K562 (cell line): Measurements from ENCODE around the gene ERMP1. TPM values are rescaled to one million over a fixed set of nuclear protein-coding genes. Genes with fewer than 3 reads are reported as not detected.
A peak's percentile ranks its signal among the peaks of the same experiment; 100 is the strongest.

ENCODE experiments used
- ATAC-seq: fragments of 200-7000 bp; cut with Tn5 transposase; 3 replicates; pipeline ENCODE4 v1.9.1; 2020; ENCODE audit warnings: moderate library complexity
- BruUV-seq: library from RNA; stranded (reverse); fragments of 400-500 nt; replicated peaks from 2 replicates; lab custom pipeline; 2021; lab: Mats Ljungman, UMichigan
- CTCF ChIA-PET: fragments of 300-600 bp; formaldehyde crosslinking; extraction: SDS; loops from one replicate; lab custom pipeline; 2021; ENCODE audit warnings: low intra/inter-chr PET ratio; lab: Yijun Ruan, JAX
- POLR2A ChIA-PET: fragments of 300-600, 350-650 bp; sonication (Branson Sonifier 250); formaldehyde crosslinking; extraction: SDS; loops from one replicate; lab custom pipeline; 2021; ENCODE audit warnings: antibody characterized with exemption, inconsistent platforms; lab: Yijun Ruan, JAX
- DNase-seq, 4 experiments: peaks; one replicate each; pipeline versions ENCODE4 v3.0.0 to v3.0.0-alpha.2; 2011 to 2018; ENCODE audit warnings: low spot score in 3 of 4, mixed read lengths in 3 of 4; ENCODE audit errors: extremely low read depth in 1 of 4
- FAIRE-seq: peaks from 2 replicates; lab custom pipeline; 2011; peaks lifted over from hg19 to GRCh38; lab: Jason Lieb, UNC
- H2AFZ ChIP-seq: 2 replicates; pipeline ENCODE4 v1.6.0; 2011; ENCODE audit warnings: low read depth, low read length, control low read depth, inconsistent platforms
- H3K27ac ChIP-seq: fragments of 200-600 bp; 3 replicates; pipeline ENCODE4 v1.8.0; 2011; ENCODE audit warnings: low read depth, mild to moderate bottlenecking, control low read depth, inconsistent platforms, low read length, moderate library complexity, mixed read lengths; ENCODE audit errors: extremely low read depth
- H3K27me3 ChIP-seq, 2 experiments: fragments of 300-600 bp in 1 of 2; 2 replicates in 1 of 2; 3 replicates in 1 of 2; pipeline versions ENCODE4 v1.6.0 to v1.8.0; 2011; ENCODE audit warnings: inconsistent platforms in 2 of 2, low read length in 2 of 2, mild to moderate bottlenecking in 1 of 2, mixed read lengths in 1 of 2, moderate library complexity in 1 of 2; ENCODE audit not compliant: control insufficient read depth in 2 of 2, insufficient read depth in 2 of 2
- H3K36me3 ChIP-seq: fragments of 300-600 bp; 3 replicates; pipeline ENCODE4 v1.8.0; 2011; ENCODE audit warnings: mild to moderate bottlenecking, low read length, inconsistent platforms; ENCODE audit not compliant: control insufficient read depth, insufficient read depth
- H3K4me1 ChIP-seq, 2 experiments: fragments of 200-600 bp in 1 of 2; replicated peaks in 1 of 2; 2 replicates in 1 of 2; 3 replicates in 1 of 2; pipeline versions ENCODE4 v1.5.1 to v1.8.0; 2011; ENCODE audit warnings: inconsistent platforms in 2 of 2, low read length in 2 of 2, mild to moderate bottlenecking in 1 of 2, mixed read lengths in 1 of 2, moderate library complexity in 1 of 2; ENCODE audit not compliant: control insufficient read depth in 2 of 2, insufficient read depth in 2 of 2
- H3K4me2 ChIP-seq: 2 replicates; pipeline ENCODE4 v1.6.1; 2011; ENCODE audit warnings: low read length, control low read depth, inconsistent platforms, mixed read lengths; ENCODE audit not compliant: insufficient read depth
- H3K4me3 ChIP-seq: fragments of 200-600 bp; sonication (generic), shearing (Covaris generic); 2 replicates; pipeline ENCODE4 v1.5.1; 2016; ENCODE audit warnings: control low read depth, inconsistent platforms
- H3K79me2 ChIP-seq: fragments of 200-600 bp; 3 replicates; pipeline ENCODE4 v1.8.0; 2011; ENCODE audit warnings: low read length, inconsistent platforms; ENCODE audit not compliant: control insufficient read depth, insufficient read depth
- H3K9ac ChIP-seq, 2 experiments: 2 replicates each; pipeline versions ENCODE4 v1.6.0 to v1.6.1; 2011; ENCODE audit warnings: low read depth in 2 of 2, low read length in 2 of 2, control low read depth in 1 of 2, inconsistent platforms in 1 of 2, mild to moderate bottlenecking in 1 of 2, mixed read lengths in 1 of 2; ENCODE audit not compliant: insufficient read depth in 1 of 2
- H3K9me1 ChIP-seq: one replicate; pipeline ENCODE4 v1.6.0; 2011; ENCODE audit warnings: inconsistent platforms, mild to moderate bottlenecking, low read length, moderate library complexity; ENCODE audit not compliant: control insufficient read depth, insufficient read depth
- H3K9me3 ChIP-seq: replicated peaks from 2 replicates; pipeline ENCODE4 v1.5.1; 2011; ENCODE audit warnings: low read depth, low read length, inconsistent platforms; ENCODE audit not compliant: control insufficient read depth, insufficient read depth
- H4K20me1 ChIP-seq: replicated peaks from 2 replicates; pipeline ENCODE4 v1.6.1; 2011; ENCODE audit warnings: low read length, inconsistent platforms, mixed read lengths; ENCODE audit not compliant: control insufficient read depth, insufficient read depth
- BACH1 ChIP-seq: fragments of 200-800 bp; sonication (Bioruptor generic); IDR thresholded peaks from 2 replicates; pipeline ENCODE4 v1.6.1; 2016; ENCODE audit warnings: missing genetic modification characterization, missing compliant biosample characterization
- CBFA2T3 ChIP-seq: fragments of 450-650 bp; IDR thresholded peaks from 2 replicates; pipeline ENCODE4 v1.6.1; 2017
- CREB1 ChIP-seq, 2 experiments: sonication (generic) in 1 of 2; formaldehyde crosslinking in 1 of 2; IDR thresholded peaks; 2 replicates each; pipeline versions ENCODE4 v1.6.1 to v1.8.0; 2012 to 2022; ENCODE audit warnings: inconsistent platforms in 1 of 2, mild to moderate bottlenecking in 1 of 2, missing genetic modification reagents in 1 of 2, moderate library complexity in 1 of 2
- FOXA1 ChIP-seq: fragments of 450-650 bp; IDR thresholded peaks from 2 replicates; pipeline ENCODE4 v1.6.1; 2016; ENCODE audit warnings: mild to moderate bottlenecking, borderline replicate concordance
- MTA1 ChIP-seq: fragments of 450-650 bp; IDR thresholded peaks from 2 replicates; pipeline ENCODE4 v1.6.1; 2017; ENCODE audit warnings: borderline replicate concordance
- NBN ChIP-seq: fragments of 450-650 bp; IDR thresholded peaks from 2 replicates; pipeline ENCODE4 v1.6.1; 2016; ENCODE audit warnings: low read depth, mild to moderate bottlenecking
- NFATC3 ChIP-seq: fragments of 450-650 bp; IDR thresholded peaks from 2 replicates; pipeline ENCODE4 v1.6.1; 2017; ENCODE audit warnings: mild to moderate bottlenecking
- PHTF2 ChIP-seq: fragments of 250-450 bp; sonication (Bioruptor Pico); IDR thresholded peaks from 2 replicates; pipeline ENCODE4 v1.5.0; 2021; ENCODE audit warnings: mild to moderate bottlenecking
- RCOR1 ChIP-seq, 2 experiments: IDR thresholded peaks; 2 replicates each; pipeline ENCODE4 v1.6.1; 2012; ENCODE audit warnings: low read depth in 2 of 2, low read length in 2 of 2, borderline replicate concordance in 1 of 2, improper control_type of control experiment in 1 of 2
- TAF9B ChIP-seq: fragments of 450-650 bp; IDR thresholded peaks from 2 replicates; pipeline ENCODE4 v1.6.1; 2018; ENCODE audit warnings: mild to moderate bottlenecking; ENCODE audit not compliant: partially characterized antibody
- TBP ChIP-seq: optimal IDR thresholded peaks from 2 replicates; pipeline ENCODE3; 2011; ENCODE audit warnings: low read depth, low read length, improper control_type of control experiment
- ZBTB34 ChIP-seq: fragments of 250-450 bp; sonication (Bioruptor Pico); IDR thresholded peaks from 2 replicates; pipeline ENCODE4 v1.8.0; 2021; ENCODE audit warnings: mild to moderate bottlenecking, moderate library complexity
- ZBTB49 ChIP-seq: sonication (generic); formaldehyde crosslinking; IDR thresholded peaks from 2 replicates; pipeline ENCODE4 v1.8.0; 2022; ENCODE audit warnings: missing genetic modification reagents, mild to moderate bottlenecking, borderline replicate concordance
- ZNF24 ChIP-seq: fragments of 450-650 bp; IDR thresholded peaks from 2 replicates; pipeline ENCODE4 v1.6.1; 2016
- ZNF384 ChIP-seq: IDR thresholded peaks from 2 replicates; pipeline ENCODE4 v1.6.1; 2012; ENCODE audit warnings: low read depth, low read length, improper control_type of control experiment
- ZNF431 ChIP-seq: sonication (generic); formaldehyde crosslinking; IDR thresholded peaks from 2 replicates; pipeline ENCODE4 v1.8.0; 2022; ENCODE audit warnings: mild to moderate bottlenecking, missing genetic modification reagents
- ZNF586 ChIP-seq: fragments of 450-650 bp; formaldehyde crosslinking; conservative IDR thresholded peaks from 2 replicates; pipeline ENCODE4 v1.4.0; 2020; ENCODE audit warnings: mild to moderate bottlenecking, moderate library complexity
- ZNF644 ChIP-seq: fragments of 200-800 bp; sonication (Bioruptor generic); IDR thresholded peaks from 2 replicates; pipeline ENCODE4 v1.6.1; 2016; ENCODE audit warnings: low read depth, missing genetic modification characterization, missing compliant biosample characterization
- ZNF699 ChIP-seq: fragments of 250-450 bp; sonication (Bioruptor Pico); IDR thresholded peaks from 2 replicates; pipeline ENCODE4 v1.8.0; 2021; ENCODE audit warnings: mild to moderate bottlenecking, moderate library complexity; ENCODE audit not compliant: insufficient replicate concordance
- WGBS: fragments of 100-300 bp; shearing (Covaris generic); methylation state at CpG from one replicate; pipeline ENCODE4 v1.1.6; 2016; ENCODE audit warnings: low coverage, mixed read lengths; ENCODE audit not compliant: insufficient coverage; ENCODE audit errors: missing lambda C conversion rate; 5-methylcytosine and 5-hydroxymethylcytosine counted together
- in situ Hi-C: fragments of 300-500 bp; cut with MboI; formaldehyde crosslinking; loops from 4 replicates; pipeline ENCODE4 v1.15.0; 2018; ENCODE audit warnings: inconsistent platforms, mixed read lengths
- intact Hi-C: fragments of 100-400 bp; cut with micrococcal nuclease; formaldehyde crosslinking; loops from 2 replicates; pipeline ENCODE4 v1.14.2; 2022
- polyA plus RNA-seq, 8 experiments: library from polyadenylated mRNA; depleted of rRNA in 4 of 8; stranded (reverse) in 5 of 8; unstranded in 3 of 8; fragments of >200 nt; fragmentation: Nextera tagmentation in 2 of 8; fragmentation: Illumina TruSeq in 1 of 8; extraction: Ambion mirVana in 2 of 8; extraction: Trizol in 1 of 8; gene quantifications; 2 replicates each; pipeline versions ENCODE4 v1.2.1 to v1.2.3, GENCODE V29; 2011 to 2014; ENCODE audit warnings: inconsistent platforms in 1 of 8, missing spikeins in 1 of 8
- total RNA-seq, 7 experiments: library from RNA; depleted of rRNA in 6 of 7; stranded (reverse); fragments of >200 nt in 6 of 7; fragmentation: Illumina TruSeq in 2 of 7; extraction: Trizol in 2 of 7; gene quantifications; 2 replicates each; pipeline versions ENCODE4 v1.2.1 to v1.2.3, GENCODE V29; 2011 to 2021; ENCODE audit warnings: low replicate concordance in 1 of 7

Gene ERMP1
- total and polyA plus RNA-seq, 9 of the 15 experiments (the other 6 are each of a cell fraction or from before 2014, with no cell fraction given), result 2.5 to 26.3 (median 12.6) TPM

- ChIA-PET POLR2A (interaction anchor here (0.6 to 1.5 kb wide), 6 partner anchors 14 to 1182 kb away, joined by 3 to 5 read pairs (median 3); no protein-coding TSS in a partner anchor), CTCF (no interaction called here)
- Histone ChIP-seq H3K9me3 (no peaks in the 10 kb centered on the region; the same call in 1 of the 2 replicates), H3K27me3 (no peaks in the 10 kb centered on the region), H3K4me1 (peaks cover 10 to 11% of the 10 kb centered on the region in 2 experiments; a peak in 4 of 5 replicates), H3K36me3 (peaks cover 25% of the 10 kb centered on the region; the same call in 1 of the 3 replicates), H4K20me1 (no peaks in the 10 kb centered on the region), H3K4me2 (peak overlapping the region; percentile 85), H2AFZ (peak overlapping the region; percentile 98), H3K27ac (peak overlapping the region; percentile 77), H3K4me3 (peak overlapping the region; percentile 78), H3K9ac (peak overlapping the region; percentile 75 to 97), H3K79me2 (peaks cover 28% of the 10 kb centered on the region), H3K9me1 (no peaks in the 10 kb centered on the region)
- ATAC-seq (peak; percentile 57), DNase-seq (peak; percentile 11 to 59 (median 20)), FAIRE-seq (peak; percentile 63)
- intact Hi-C loops (loop anchor here (5.0 kb wide), 1 partner anchor 45 kb away; no protein-coding TSS in a partner anchor), in situ Hi-C loops (no loop called here)
- BruUV-seq, result no TSS peak
- 0% methylated on average over 9 of the region's 9 CpGs for WGBS
- TF ChIP-seq ZNF644 (tag), result no peak
- 0 out of 2 replicates have a peak, but pooled peaks have one; percentile 34 for TF ChIP-seq ZNF384
- 0 out of 2 replicates have a peak, but pooled peaks have one; percentile 7 for TF ChIP-seq CBFA2T3
- TF ChIP-seq ZNF431, result no peak
- TF ChIP-seq CREB1 (IDR thresholded peaks at IDR 0.05), result no peak
- TF ChIP-seq CREB1 (CRISPR knock-in tag; IDR thresholded peaks at IDR 0.05), result no peak
- TF ChIP-seq TAF9B, result no peak
- no peak for TF ChIP-seq ZNF24
- no peak for TF ChIP-seq ZNF586 (CRISPR knock-in tag)
- TF ChIP-seq NFATC3, result no peak
- no peak for TF ChIP-seq ZBTB34
- TF ChIP-seq ZNF699 (CRISPR knock-in tag), result no peak
- TF ChIP-seq RCOR1 (IDR thresholded peaks at IDR 0.05; ENCODE audit: borderline replicate concordance in 1 of 2, low read depth in 2 of 2, low read length in 2 of 2), result 0 out of 4 replicates have a peak, but pooled peaks of 1 of the 2 experiments have one; percentile 3
- peak; percentile 31 for TF ChIP-seq TBP
- no peak for TF ChIP-seq NBN
- TF ChIP-seq PHTF2 (CRISPR knock-in tag), result no peak
- no peak for TF ChIP-seq ZBTB49 (CRISPR knock-in tag)
- no peak for TF ChIP-seq FOXA1
- no peak for TF ChIP-seq BACH1 (tag)
- no peak for TF ChIP-seq MTA1
Measured at GRCh38 chr9:5832071-5832537, 813 bp downstream of the ERMP1 start.
